Uterus (tissue), 2 donors: ENCODE results near the gene ITSN1.

Experiments used
- POLR2A ChIP-seq, 2 donors: fragments of 450-650 bp; IDR thresholded peaks; one replicate each; pipeline ENCODE4 v1.6.1; 2016; ENCODE audit warnings: antibody characterized with exemption in 2 of 2, mild to moderate bottlenecking in 1 of 2, moderate library complexity in 1 of 2
- TF ChIP-seq, protein P1 (sequence below), 4 experiments: fragments of 200-600 bp in 2 of 4; fragments of 450-650 bp in 2 of 4; sonication (generic) in 2 of 4; IDR thresholded peaks; one replicate each; pipeline ENCODE4 v1.5.1; 2016 to 2019; ENCODE audit warnings: antibody characterized with exemption in 4 of 4, mild to moderate bottlenecking in 2 of 4, moderate library complexity in 1 of 4

DNA sequence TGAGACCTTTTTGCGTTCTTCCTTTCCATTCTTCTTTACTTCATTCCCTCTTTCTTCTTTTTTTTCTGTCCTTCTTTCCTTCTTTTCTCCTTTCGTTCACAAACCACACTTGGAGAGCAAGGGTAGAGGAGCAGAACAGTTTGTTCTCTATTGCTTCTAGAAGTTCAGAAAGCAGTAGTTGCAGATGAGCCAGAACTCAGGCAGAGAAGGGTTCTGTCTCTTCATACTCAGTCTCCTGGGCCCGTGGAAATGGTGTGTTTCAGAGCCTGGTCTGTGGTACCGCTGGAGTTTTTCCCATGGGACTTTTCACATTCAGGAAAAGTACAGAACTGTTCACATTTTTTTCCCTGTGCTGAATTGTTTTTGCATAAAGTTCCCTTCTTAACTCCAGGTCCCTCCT, 186.3 kb downstream of the ITSN1 start:
- TF ChIP-seq, protein P1, sequence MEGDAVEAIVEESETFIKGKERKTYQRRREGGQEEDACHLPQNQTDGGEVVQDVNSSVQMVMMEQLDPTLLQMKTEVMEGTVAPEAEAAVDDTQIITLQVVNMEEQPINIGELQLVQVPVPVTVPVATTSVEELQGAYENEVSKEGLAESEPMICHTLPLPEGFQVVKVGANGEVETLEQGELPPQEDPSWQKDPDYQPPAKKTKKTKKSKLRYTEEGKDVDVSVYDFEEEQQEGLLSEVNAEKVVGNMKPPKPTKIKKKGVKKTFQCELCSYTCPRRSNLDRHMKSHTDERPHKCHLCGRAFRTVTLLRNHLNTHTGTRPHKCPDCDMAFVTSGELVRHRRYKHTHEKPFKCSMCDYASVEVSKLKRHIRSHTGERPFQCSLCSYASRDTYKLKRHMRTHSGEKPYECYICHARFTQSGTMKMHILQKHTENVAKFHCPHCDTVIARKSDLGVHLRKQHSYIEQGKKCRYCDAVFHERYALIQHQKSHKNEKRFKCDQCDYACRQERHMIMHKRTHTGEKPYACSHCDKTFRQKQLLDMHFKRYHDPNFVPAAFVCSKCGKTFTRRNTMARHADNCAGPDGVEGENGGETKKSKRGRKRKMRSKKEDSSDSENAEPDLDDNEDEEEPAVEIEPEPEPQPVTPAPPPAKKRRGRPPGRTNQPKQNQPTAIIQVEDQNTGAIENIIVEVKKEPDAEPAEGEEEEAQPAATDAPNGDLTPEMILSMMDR (IDR thresholded peaks at IDR 0.05): no peak
- no peak for TF ChIP-seq POLR2A (IDR thresholded peaks at IDR 0.05)
